HTERT RPE-1 (cell line): ENCODE data around the gene ZNF546.

ENCODE experiments used
- in situ Hi-C: fragments of 300-500 bp; cut with MboI; formaldehyde crosslinking; loops from 4 replicates; pipeline ENCODE4 v1.14.3; 2020; ENCODE audit warnings: low sequenced_read_pairs

Gene ZNF546

GRCh38 chr19:40054632-40055031 lies 57.8 kb downstream of the ZNF546 start:
- in situ Hi-C loops, result no loop called here

DNA sequence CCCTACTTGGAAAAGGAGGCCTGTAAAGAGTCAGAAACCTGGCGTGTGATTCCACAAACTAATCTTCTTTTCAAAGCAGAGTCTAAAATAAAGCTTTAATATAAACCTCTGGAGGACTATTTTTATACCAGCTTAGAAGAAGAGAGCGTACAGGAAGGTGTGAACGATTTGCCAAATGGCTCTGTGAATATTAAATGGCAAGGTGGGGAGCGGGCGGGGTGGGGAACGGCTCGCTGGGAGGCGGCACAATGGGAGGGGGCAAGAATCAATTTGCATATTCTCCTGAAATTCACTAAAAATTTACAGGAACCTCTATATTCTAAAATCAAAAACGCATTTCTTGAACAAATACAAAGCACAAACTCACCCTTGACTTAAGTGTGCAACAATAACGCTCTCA lies 58.2 kb downstream of the ZNF546 start:
- in situ Hi-C loops, result no loop called here

GRCh38 chr19:40055832-40056504 lies 59.1 kb downstream of the ZNF546 start, which contains the start of gene ZNF780B:
ZNF780B (minus strand) TSS chr19:40056231; CDS start chr19:40050332, 5,899 bp downstream.
- in situ Hi-C loops, result no loop called here

DNA sequence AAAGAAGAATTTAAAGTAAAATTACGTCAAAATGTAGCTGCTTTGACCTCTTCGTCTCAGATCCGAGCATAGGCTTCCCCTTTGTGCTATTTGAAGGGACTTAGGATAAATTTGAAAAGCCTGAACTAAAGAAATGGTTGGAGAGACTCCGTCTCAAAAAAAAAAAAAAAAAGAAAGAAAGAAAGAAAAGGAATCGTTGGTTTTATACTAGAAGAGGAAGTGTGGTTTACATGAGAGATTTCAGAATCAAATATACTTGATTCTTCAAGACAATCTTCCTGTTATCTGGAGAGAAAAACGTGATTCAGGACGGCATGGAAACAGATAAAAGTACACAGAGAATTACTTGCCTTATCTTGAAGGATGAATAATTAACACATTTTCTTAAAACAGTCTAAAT lies 59.6 kb downstream of the ZNF546 start:
- in situ Hi-C loops, result no loop called here

DNA sequence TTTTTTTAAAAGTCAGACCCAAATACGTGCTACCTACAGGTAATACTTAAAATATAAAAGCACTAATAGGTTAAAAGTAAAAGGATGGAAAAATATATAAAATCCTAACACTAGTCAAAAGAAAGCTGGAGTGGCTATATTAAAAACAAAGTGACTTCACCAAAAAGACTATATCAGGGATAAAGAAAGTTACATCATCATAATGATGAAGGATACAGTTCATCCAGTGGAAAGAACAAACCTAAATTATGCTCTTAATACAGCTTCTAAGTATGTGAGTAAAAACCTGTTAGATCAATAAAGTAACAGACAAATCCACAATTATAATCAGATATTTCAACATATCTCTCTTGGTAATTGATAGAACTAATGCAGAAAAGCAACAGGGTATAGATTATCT lies 60.3 kb downstream of the ZNF546 start:
- in situ Hi-C loops, result no loop called here

- in situ Hi-C loops, result no loop called here
Observed at GRCh38 chr19:40059624-40060023, 62.8 kb downstream of the ZNF546 start.

- in situ Hi-C loops, result no loop called here
Observed at GRCh38 chr19:40070058-40070457, 73.2 kb downstream of the ZNF546 start.
